HEK293 (cell line): ENCODE data around the gene FRAS1.

Experiments used
- CTCF ChIA-PET: fragments of 350-600 bp; formaldehyde crosslinking; extraction: SDS; loops from one replicate; lab custom pipeline; 2021; ENCODE audit warnings: antibody characterized with exemption; lab: Yijun Ruan, JAX
- POLR2A ChIA-PET: fragments of 300-600 bp; formaldehyde crosslinking; extraction: SDS; loops from one replicate; lab custom pipeline; 2020; ENCODE audit warnings: antibody characterized with exemption, inconsistent platforms; lab: Yijun Ruan, JAX
- H3K27ac ChIP-seq: fragments of 200-500 bp; sonication (Bioruptor generic); 2 replicates; pipeline ENCODE4 v1.5.1; 2014; ENCODE audit warnings: low read depth, low read length, control low read depth, inconsistent platforms; ENCODE audit errors: extremely low read depth
- H3K36me3 ChIP-seq, 2 experiments: fragments of 200-500 bp in 1 of 2; sonication (Bioruptor generic) in 1 of 2; 1 replicate in 1 of 2; 2 replicates in 1 of 2; pipeline ENCODE4 v1.5.1; 2014 to 2017; ENCODE audit warnings: inconsistent platforms in 2 of 2, low read length in 2 of 2; ENCODE audit not compliant: control insufficient read depth in 2 of 2, insufficient read depth in 1 of 2
- H3K4me1 ChIP-seq: fragments of 200-500 bp; sonication (Bioruptor generic); 2 replicates; pipeline ENCODE4 v1.5.1; 2014; ENCODE audit warnings: mild to moderate bottlenecking, low read length, inconsistent platforms; ENCODE audit not compliant: control insufficient read depth, insufficient read depth
- H3K4me3 ChIP-seq: 2 replicates; pipeline ENCODE4 v1.5.1; 2011; ENCODE audit warnings: low read depth, mild to moderate bottlenecking, control low read depth, low read length, moderate library complexity
- H3K9me3 ChIP-seq: fragments of 200-500 bp; sonication (Bioruptor generic); 2 replicates; pipeline ENCODE4 v1.5.1; 2014; ENCODE audit warnings: low read depth, low read length, inconsistent platforms; ENCODE audit not compliant: control insufficient read depth, insufficient read depth
- BCL11A ChIP-seq: fragments of 450-650 bp; formaldehyde crosslinking; IDR thresholded peaks from 2 replicates; pipeline ENCODE4 v1.5.1; 2016; ENCODE audit warnings: low read depth, missing biosample characterization, missing genetic modification characterization
- FEZF1 ChIP-seq: fragments of 450-650 bp; formaldehyde crosslinking; IDR thresholded peaks from 2 replicates; pipeline ENCODE4 v1.5.1; 2016; ENCODE audit warnings: missing biosample characterization, missing genetic modification characterization
- KLF7 ChIP-seq: fragments of 450-650 bp; formaldehyde crosslinking; IDR thresholded peaks from 2 replicates; pipeline ENCODE4 v1.5.1; 2016; ENCODE audit warnings: missing biosample characterization, missing genetic modification characterization, borderline replicate concordance
- KLF9 ChIP-seq: fragments of 450-650 bp; formaldehyde crosslinking; IDR thresholded peaks from 2 replicates; pipeline ENCODE4 v1.5.1; 2016; ENCODE audit warnings: missing biosample characterization, missing genetic modification characterization, low read depth
- MZF1 ChIP-seq: fragments of 450-650 bp; formaldehyde crosslinking; IDR thresholded peaks from 2 replicates; pipeline ENCODE4 v1.5.1; 2017; ENCODE audit warnings: missing biosample characterization, missing genetic modification characterization, borderline replicate concordance
- PRDM4 ChIP-seq: fragments of 450-650 bp; formaldehyde crosslinking; IDR thresholded peaks from 2 replicates; pipeline ENCODE4 v1.5.1; 2017; ENCODE audit warnings: missing biosample characterization, missing genetic modification characterization
- ZNF121 ChIP-seq: fragments of 450-650 bp; formaldehyde crosslinking; IDR thresholded peaks from 2 replicates; pipeline ENCODE4 v1.5.1; 2016; ENCODE audit warnings: missing biosample characterization, missing genetic modification characterization
- ZNF138 ChIP-seq: fragments of 450-650 bp; formaldehyde crosslinking; IDR thresholded peaks from 2 replicates; pipeline ENCODE4 v1.5.1; 2016; ENCODE audit warnings: missing biosample characterization, missing genetic modification characterization, borderline replicate concordance
- ZNF19 ChIP-seq: fragments of 450-650 bp; formaldehyde crosslinking; IDR thresholded peaks from 2 replicates; pipeline ENCODE4; 2016; ENCODE audit warnings: missing biosample characterization, missing genetic modification characterization, low read depth
- ZNF211 ChIP-seq: fragments of 450-650 bp; formaldehyde crosslinking; IDR thresholded peaks from 2 replicates; pipeline ENCODE4 v1.5.1; 2016; ENCODE audit warnings: low read depth, missing biosample characterization, missing genetic modification characterization
- ZNF223 ChIP-seq: fragments of 450-650 bp; formaldehyde crosslinking; IDR thresholded peaks from 2 replicates; pipeline ENCODE4 v1.5.1; 2016; ENCODE audit warnings: missing biosample characterization, missing genetic modification characterization
- ZNF26 ChIP-seq: fragments of 450-650 bp; formaldehyde crosslinking; IDR thresholded peaks from 2 replicates; pipeline ENCODE4 v1.5.1; 2016; ENCODE audit warnings: missing biosample characterization, missing genetic modification characterization
- ZNF350 ChIP-seq: fragments of 450-650 bp; formaldehyde crosslinking; IDR thresholded peaks from 2 replicates; pipeline ENCODE4 v1.5.0; 2017; ENCODE audit warnings: missing biosample characterization, mild to moderate bottlenecking, missing genetic modification characterization
- ZNF521 ChIP-seq: fragments of 450-650 bp; formaldehyde crosslinking; IDR thresholded peaks from 2 replicates; pipeline ENCODE4 v1.5.1; 2017; ENCODE audit warnings: missing biosample characterization, mild to moderate bottlenecking, missing genetic modification characterization
- ZNF549 ChIP-seq: fragments of 450-650 bp; IDR thresholded peaks from 2 replicates; pipeline ENCODE4 v1.5.1; 2018; ENCODE audit warnings: missing biosample characterization, missing genetic modification characterization, mild to moderate bottlenecking, inconsistent platforms, moderate library complexity
- ZNF623 ChIP-seq: fragments of 450-650 bp; formaldehyde crosslinking; IDR thresholded peaks from 2 replicates; pipeline ENCODE4 v1.5.1; 2016; ENCODE audit warnings: missing biosample characterization, missing genetic modification characterization
- ZNF747 ChIP-seq: fragments of 450-650 bp; formaldehyde crosslinking; IDR thresholded peaks from 2 replicates; pipeline ENCODE4 v1.5.1; 2016; ENCODE audit warnings: missing biosample characterization, missing genetic modification characterization
- ZNF785 ChIP-seq: fragments of 450-650 bp; formaldehyde crosslinking; IDR thresholded peaks from 2 replicates; pipeline ENCODE4 v1.5.1; 2016; ENCODE audit warnings: missing biosample characterization, missing genetic modification characterization
- TF ChIP-seq, protein P1 (sequence below): fragments of 450-650 bp; formaldehyde crosslinking; IDR thresholded peaks from 2 replicates; pipeline ENCODE4 v1.5.1; 2016; ENCODE audit warnings: missing biosample characterization, missing genetic modification characterization
- TF ChIP-seq, protein P2 (sequence below): fragments of 450-650 bp; formaldehyde crosslinking; optimal IDR thresholded peaks from 2 replicates; pipeline ENCODE3; 2016; ENCODE audit warnings: missing biosample characterization, mild to moderate bottlenecking, missing genetic modification characterization
- TF ChIP-seq, protein P3 (sequence below): fragments of 450-650 bp; formaldehyde crosslinking; IDR thresholded peaks from 2 replicates; pipeline ENCODE4 v1.5.1; 2016; ENCODE audit warnings: missing biosample characterization, missing genetic modification characterization
- TF ChIP-seq, protein P4 (sequence below): fragments of 450-650 bp; formaldehyde crosslinking; IDR thresholded peaks from 2 replicates; pipeline ENCODE4; 2016; ENCODE audit warnings: missing biosample characterization, missing genetic modification characterization

The FRAS1 gene

GRCh38 chr4:78560296-78560963 lies 503.3 kb downstream of the FRAS1 start:
- no peak overlapping the region for H3K27ac ChIP-seq
- TF ChIP-seq PRDM4 (tag by site-specific recombination) (no peak), ZNF747 (no peak), ZNF26 (tag by site-specific recombination) (no peak), FEZF1 (tag by site-specific recombination) (no peak), ZNF211 (tag by site-specific recombination) (no peak), ZNF350 (no peak), ZNF223 (tag by site-specific recombination) (no peak), ZNF121 (no peak)
- POLR2A ChIA-PET, result interaction anchor here (1.0 kb wide), 1 partner anchor 9 kb away, joined by 3 read pairs; no protein-coding TSS in a partner anchor

DNA sequence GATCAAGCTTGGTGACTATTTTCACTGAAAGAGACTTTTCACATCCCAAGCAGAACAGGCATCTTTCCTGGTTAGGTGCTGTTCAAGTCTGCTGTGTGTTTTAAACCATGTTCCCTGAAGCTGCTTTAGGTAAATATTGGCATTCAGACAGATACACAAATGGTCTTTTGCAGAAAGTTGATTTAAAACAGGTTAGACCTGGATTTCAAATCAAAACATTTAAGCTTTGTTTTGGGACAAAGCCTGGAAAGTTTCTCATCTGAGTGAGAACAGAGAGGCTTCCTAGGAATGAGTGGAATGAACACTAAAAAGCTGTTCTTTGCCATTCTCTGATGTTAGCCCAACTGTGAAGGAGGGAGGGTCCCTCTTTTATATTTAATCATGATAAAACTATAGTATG lies 504.6 kb downstream of the FRAS1 start:
- Histone ChIP-seq H3K4me1 (no peaks in the 10 kb centered on the region), H3K36me3 (no peaks in the 10 kb centered on the region), H3K27ac (no peak overlapping the region), H3K4me3 (no peak overlapping the region), H3K9me3 (no peaks in the 10 kb centered on the region)
- CTCF ChIA-PET, result interaction anchor here (1.2 kb wide), 2 partner anchors 45 to 568 kb away, joined by 3 to 5 read pairs; no protein-coding TSS in a partner anchor
- no peak for TF ChIP-seq KLF9
- TF ChIP-seq, protein P1, sequence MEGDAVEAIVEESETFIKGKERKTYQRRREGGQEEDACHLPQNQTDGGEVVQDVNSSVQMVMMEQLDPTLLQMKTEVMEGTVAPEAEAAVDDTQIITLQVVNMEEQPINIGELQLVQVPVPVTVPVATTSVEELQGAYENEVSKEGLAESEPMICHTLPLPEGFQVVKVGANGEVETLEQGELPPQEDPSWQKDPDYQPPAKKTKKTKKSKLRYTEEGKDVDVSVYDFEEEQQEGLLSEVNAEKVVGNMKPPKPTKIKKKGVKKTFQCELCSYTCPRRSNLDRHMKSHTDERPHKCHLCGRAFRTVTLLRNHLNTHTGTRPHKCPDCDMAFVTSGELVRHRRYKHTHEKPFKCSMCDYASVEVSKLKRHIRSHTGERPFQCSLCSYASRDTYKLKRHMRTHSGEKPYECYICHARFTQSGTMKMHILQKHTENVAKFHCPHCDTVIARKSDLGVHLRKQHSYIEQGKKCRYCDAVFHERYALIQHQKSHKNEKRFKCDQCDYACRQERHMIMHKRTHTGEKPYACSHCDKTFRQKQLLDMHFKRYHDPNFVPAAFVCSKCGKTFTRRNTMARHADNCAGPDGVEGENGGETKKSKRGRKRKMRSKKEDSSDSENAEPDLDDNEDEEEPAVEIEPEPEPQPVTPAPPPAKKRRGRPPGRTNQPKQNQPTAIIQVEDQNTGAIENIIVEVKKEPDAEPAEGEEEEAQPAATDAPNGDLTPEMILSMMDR (tag by site-specific recombination), result no peak
- TF ChIP-seq, all 188 proteins: peak for 0
- POLR2A ChIA-PET, result interaction anchor here (1.3 kb wide), 1 partner anchor 9 kb away, joined by 3 read pairs; no protein-coding TSS in a partner anchor

More at GRCh38 chr4:78560296-78560963, 503.3 kb downstream of the FRAS1 start:
- H3K4me3 ChIP-seq, result no peak overlapping the region
- CTCF ChIA-PET, result interaction anchor here (0.6 kb wide), 1 partner anchor 11 kb away, joined by 3 read pairs; no protein-coding TSS in a partner anchor
- no peaks in the 10 kb centered on the region for H3K9me3 ChIP-seq
- H3K4me1 ChIP-seq, result no peaks in the 10 kb centered on the region
- no peaks in the 10 kb centered on the region for H3K36me3 ChIP-seq

DNA sequence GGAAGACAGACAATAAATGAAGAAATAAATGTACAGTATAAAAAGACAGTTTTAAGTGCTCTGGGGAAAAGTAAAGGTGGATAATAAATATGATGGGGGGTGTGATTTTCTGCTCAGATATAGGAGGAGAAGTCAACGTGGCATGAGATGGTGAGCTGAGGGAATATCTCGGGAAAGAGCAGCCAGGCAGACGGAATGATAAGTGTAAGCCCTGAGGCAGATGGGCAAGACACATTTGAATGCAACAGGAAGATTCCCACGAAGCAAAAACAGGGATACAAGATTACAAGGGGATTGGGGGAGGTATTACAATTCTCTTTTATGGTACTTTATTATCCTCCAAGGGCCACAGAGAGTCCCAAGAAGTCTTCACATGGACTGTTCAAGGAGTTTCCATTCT lies 505.6 kb downstream of the FRAS1 start:
- no peak overlapping the region for H3K4me3 ChIP-seq
- H3K9me3 ChIP-seq, result no peaks in the 10 kb centered on the region
- ChIA-PET POLR2A (interaction anchor here (1.3 kb wide), 1 partner anchor 10 kb away, joined by 3 read pairs; no protein-coding TSS in a partner anchor), CTCF (no interaction called here)
- no peaks in the 10 kb centered on the region for H3K36me3 ChIP-seq
- H3K27ac ChIP-seq, result no peak overlapping the region
- no peak for TF ChIP-seq ZNF785 (tag by site-specific recombination)
- TF ChIP-seq ZNF549 (tag by site-specific recombination), result no peak
- TF ChIP-seq ZNF19 (tag by site-specific recombination), result no peak
- no peak for TF ChIP-seq ZNF623 (tag by site-specific recombination)
- TF ChIP-seq, protein P2, sequence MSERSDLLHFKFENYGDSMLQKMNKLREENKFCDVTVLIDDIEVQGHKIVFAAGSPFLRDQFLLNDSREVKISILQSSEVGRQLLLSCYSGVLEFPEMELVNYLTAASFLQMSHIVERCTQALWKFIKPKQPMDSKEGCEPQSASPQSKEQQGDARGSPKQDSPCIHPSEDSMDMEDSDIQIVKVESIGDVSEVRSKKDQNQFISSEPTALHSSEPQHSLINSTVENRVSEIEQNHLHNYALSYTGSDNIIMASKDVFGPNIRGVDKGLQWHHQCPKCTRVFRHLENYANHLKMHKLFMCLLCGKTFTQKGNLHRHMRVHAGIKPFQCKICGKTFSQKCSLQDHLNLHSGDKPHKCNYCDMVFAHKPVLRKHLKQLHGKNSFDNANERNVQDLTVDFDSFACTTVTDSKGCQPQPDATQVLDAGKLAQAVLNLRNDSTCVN (tag by site-specific recombination), result no peak
- no peak for TF ChIP-seq BCL11A (tag by site-specific recombination)
- TF ChIP-seq, protein P3, sequence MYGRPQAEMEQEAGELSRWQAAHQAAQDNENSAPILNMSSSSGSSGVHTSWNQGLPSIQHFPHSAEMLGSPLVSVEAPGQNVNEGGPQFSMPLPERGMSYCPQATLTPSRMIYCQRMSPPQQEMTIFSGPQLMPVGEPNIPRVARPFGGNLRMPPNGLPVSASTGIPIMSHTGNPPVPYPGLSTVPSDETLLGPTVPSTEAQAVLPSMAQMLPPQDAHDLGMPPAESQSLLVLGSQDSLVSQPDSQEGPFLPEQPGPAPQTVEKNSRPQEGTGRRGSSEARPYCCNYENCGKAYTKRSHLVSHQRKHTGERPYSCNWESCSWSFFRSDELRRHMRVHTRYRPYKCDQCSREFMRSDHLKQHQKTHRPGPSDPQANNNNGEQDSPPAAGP, result no peak
- no peak for TF ChIP-seq KLF7 (tag by site-specific recombination)
- no peak for TF ChIP-seq ZNF138 (tag by site-specific recombination)
- no peak for TF ChIP-seq ZNF211 (tag by site-specific recombination)
- TF ChIP-seq, protein P4, sequence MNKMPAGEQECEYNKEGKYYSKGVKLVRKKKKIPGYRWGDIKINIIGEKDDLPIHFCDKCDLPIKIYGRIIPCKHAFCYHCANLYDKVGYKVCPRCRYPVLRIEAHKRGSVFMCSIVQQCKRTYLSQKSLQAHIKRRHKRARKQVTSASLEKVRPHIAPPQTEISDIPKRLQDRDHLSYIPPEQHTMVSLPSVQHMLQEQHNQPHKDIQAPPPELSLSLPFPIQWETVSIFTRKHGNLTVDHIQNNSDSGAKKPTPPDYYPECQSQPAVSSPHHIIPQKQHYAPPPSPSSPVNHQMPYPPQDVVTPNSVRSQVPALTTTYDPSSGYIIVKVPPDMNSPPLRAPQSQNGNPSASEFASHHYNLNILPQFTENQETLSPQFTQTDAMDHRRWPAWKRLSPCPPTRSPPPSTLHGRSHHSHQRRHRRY (tag by site-specific recombination), result no peak
- TF ChIP-seq MZF1 (tag by site-specific recombination), result no peak
- no peak for TF ChIP-seq ZNF521 (tag by site-specific recombination)
- H3K4me1 ChIP-seq, result no peaks in the 10 kb centered on the region; the same call in 1 of the 2 replicates
